NCI-H2196 (cell line): Measurements from ENCODE around the gene JPH2.

Source experiments
- DNase-seq: peaks from one replicate; lab custom pipeline; 2025; ENCODE audit not compliant: unreplicated experiment; lab: John Stamatoyannopoulos, UW

The JPH2 gene

GRCh38 chr20:44126445-44126844, 60.5 kb downstream of the JPH2 start:
- DNase-seq, result no peak

GRCh38 chr20:44125332-44126127, 61.5 kb downstream of the JPH2 start:
- no peak for DNase-seq

DNA sequence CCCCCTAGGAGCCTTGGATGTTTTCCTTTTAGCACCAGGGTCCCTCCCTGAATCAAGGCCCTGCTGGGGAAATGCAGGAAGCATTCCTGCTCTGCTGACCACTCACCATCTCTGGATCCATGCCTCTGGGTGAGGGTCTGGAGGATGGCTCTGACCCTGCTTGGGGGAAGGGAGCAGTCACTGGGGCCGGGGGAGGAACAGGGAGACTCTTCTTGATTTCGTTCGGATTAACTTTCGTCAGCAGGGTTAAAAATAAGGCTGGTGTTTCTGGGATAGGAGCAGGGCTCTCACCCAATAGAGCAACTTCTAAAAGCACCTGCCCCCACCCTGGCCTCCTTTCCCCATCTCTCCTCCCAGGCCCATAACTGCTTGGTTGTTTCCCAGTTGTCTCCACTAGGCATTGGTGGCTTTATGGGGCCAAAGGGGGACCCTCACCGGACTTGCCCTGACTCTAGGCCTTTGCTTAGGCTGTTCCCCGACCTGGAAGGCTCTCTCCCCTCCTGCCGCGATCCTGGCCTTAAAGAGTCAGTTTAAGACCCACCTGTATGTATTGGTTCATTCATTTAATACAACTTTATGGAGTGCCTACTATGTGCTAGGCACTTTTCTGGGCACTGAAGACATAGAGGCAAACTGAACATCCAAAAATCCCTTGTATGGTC, 63.0 kb downstream of the JPH2 start:
- DNase-seq, result no peak

DNA sequence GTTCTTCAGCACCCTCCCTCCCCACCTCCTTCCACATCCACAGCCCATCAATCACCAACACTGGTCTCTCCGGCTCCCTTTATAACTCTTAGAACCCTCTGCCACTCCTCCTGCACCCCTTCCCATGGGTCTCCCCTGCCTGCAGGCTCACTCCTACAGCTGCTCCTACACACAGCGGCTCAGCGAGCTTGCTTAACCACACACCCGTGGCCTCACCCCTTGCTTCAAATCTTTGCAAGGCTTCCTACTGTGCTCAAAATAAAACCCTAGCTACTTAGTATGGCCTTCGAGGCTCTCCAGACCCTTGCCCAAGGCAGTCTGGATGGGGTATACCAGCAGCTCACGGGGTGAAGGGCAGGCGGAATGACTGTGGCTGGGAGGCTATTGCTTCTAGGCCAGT, 63.7 kb downstream of the JPH2 start:
- DNase-seq, result no peak

GRCh38 chr20:44120676-44121425, 66.1 kb downstream of the JPH2 start:
- no peak for DNase-seq

GRCh38 chr20:44118185-44119033, 68.6 kb downstream of the JPH2 start:
- no peak for DNase-seq

- DNase-seq, result no peak
Measured at GRCh38 chr20:44117296-44118184, 69.4 kb downstream of the JPH2 start.

DNA sequence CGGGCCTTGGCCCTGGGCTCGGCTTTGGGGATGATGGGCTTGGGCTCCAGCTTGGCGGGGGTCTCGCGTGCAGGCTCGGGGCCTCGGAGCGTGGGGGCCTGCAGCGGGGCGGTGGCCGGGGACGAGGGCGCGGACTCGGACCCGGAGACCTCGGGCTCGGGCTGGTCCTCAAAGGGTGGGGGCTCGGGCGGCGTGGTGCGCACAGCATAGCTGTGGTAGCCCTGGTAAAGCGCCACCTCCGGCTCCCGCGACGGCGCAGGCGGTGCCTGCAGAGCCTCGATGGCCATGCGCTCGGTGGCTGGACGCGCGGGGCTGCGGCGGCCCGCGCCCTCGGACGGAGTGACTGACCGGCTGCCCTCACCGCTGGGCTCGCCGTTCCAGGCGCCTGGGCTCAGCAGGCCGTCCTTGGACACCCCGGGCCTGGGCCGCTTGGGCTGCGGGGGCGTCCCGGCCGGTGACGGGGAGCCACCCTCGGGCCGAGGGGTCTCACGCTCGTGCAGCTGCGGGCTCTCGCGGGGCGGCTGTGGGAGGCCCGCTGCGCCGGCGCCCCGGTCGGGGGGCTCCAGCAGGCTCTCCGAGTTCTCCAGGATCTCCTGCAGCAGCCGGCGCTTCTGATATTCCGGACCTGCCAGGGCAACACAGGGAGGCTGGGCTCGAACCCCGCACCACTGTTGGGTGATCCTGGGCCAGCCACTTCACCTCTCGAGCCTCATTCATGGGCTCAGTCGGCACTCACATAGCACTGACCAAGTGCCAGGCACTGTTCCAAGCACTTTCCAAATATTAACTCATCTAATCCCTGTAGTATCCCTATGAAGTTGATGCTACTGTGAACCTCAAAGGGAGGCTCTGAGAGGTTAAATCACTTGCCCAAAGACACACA, 71.0 kb downstream of the JPH2 start:
- DNase-seq, result no peak

DNA sequence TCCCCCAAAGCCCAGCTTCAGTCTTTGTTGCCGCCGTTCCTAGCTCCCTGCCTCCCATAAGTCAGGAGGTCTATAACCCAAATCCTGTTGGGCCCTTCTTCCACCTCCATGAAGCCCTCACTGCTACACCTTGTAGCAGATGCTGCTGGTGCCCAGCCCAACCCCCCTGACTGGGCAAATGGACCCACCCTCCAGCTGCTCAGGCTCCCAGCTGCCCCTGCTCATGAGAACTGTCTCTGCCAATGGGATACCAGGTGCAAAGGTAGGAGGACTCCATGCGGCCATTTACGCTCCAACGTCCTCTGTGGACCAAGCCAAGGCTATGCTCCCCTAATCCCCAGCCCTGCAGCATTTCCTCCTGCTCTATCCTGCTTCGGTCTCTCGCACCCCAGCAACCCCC, 71.8 kb downstream of the JPH2 start:
- no peak for DNase-seq

DNA sequence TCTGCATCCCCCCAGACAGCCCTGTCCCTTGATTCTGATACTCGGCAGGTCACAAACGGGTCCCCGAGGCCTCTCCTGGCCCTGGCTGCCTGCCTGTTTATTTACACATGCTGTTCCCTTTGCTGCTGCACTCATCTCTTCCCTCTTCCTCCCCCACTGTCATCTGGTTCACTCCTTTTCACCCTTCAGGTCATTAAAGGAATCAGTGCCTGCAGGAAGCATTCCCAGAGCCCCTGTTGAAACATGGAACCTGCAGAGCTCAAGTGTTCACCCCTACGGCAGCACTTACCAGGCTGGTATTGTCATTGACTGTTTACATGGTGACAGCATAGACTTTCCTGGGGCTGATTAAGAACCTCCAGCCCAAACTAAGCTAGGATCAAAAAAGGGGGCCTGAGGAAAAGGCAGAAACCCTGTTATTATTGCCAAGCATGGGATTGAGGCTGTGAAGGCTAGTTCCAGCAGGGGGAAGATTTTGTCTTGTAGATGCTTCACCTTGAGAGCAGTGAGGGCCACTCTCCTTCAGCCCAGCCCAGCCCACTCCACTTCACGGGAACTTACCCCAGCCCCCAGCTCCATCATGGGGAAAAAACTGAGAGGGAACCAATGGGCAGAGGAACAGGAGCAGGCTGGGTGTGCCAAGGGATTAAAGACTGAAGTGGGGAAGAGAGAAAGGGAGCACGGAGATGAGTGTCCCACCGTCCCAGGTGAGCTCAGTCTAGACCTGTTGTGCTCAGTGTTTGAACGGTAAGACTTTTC, 73.2 kb downstream of the JPH2 start:
- no peak for DNase-seq

DNA sequence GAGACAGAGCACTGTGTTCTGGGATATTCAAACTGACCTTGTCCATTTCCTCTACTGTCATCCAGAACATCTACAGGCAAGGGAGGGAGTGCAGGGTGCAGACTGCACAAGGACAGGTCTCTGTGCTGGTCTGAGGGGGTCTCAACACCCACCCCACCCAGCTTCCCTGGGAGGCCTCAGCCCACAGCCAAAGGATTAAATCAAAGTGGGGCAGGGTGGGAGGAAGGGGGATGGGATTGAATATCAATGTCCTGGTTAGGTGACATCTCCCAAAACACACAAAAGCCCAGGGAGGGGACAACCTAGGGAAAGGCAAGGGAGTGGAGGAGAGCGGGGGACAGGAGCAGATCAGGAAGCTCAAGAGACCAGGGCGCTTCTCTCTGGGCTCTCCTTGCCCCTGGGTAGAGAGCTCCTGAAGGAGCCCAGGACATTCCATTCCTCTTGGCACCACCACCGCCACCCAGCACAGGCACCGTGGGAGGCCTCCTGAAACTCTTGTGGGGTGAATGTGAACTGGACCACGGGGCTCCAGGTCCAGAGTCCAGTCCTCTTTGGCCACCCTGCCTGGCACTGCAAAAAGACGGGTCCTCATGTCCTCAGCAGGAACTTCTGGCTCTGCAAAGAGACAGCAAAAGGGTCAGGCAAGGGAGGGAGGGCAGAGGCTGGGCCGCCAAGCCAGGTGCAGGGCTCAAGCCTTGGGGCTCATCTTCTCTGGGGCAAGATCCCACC, 73.9 kb downstream of the JPH2 start:
- no peak for DNase-seq

DNA sequence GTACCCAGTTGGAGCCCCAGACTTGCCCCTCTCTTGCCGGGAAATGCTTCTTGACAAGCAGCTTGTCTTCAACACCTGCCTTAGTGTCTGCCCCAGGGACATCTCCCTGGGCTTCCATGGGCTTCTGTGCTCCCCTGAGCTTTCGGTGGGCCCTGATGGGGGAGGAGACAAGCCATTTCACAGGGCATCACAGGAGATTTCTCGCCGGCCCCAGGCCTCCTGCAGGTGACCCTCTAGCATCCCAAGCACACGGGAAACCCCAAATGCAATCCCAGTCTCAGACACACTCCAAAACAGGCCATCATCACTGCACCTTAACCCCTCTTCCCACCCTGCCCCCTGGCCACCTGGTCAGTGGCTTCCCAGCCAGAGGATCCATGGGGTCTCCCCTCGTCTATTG, 74.5 kb downstream of the JPH2 start:
- DNase-seq, result no peak

- DNase-seq, result no peak
Measured at GRCh38 chr20:44111712-44112335, 75.2 kb downstream of the JPH2 start.

DNA sequence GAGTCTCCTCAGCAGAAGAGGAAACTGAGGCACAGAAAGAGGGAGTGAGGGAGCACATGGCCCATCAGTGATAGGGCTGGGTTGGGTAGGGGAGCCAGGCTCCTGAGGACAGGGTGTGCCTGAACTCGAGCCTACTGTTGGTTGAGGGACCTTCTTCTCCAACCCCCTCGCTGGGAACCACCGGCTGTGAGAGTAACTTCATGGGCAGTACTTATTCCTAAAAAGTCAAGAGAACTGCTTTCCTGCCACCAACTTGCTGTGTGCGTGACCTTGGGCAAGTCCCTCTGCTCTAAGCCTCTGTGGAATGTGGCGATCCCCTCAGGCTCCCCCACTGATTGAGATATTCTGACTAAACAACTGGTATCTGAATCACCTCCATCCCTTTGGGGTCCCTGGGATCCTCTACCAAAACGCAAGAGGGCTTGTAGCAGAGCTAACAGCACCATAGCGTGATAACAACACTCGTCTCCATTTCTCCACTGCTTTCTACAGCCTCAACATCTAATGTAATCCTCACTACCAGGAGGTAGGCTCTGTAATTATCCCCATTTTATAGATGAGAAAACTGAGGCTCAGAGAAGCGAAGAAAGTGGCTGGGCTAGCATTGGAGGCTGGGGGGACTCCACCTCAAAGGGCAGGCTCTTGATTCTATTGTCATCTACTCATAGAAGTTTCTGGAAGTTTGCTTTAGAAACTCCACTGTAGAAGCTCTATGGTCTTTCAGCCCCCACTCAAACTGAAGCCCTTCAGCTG, 76.0 kb downstream of the JPH2 start:
- DNase-seq, result no peak

- DNase-seq, result no peak
Measured at GRCh38 chr20:44109951-44110361, 77.0 kb downstream of the JPH2 start.

- no peak for DNase-seq
Measured at GRCh38 chr20:44106615-44107014, 80.4 kb downstream of the JPH2 start.
